Transverse colon (tissue), 4 donors: Measurements from ENCODE around the gene IDI1. TPM values are rescaled to one million over a fixed set of nuclear protein-coding genes. Genes with fewer than 3 reads are reported as not detected.

ENCODE experiments used
- DNase-seq: peaks from one replicate; pipeline ENCODE4 v3.0.0-alpha.2; 2019
- H3K27ac ChIP-seq, 4 donors: fragments of 200-600 bp; sonication (generic); 2 replicates each; pipeline ENCODE4 v1.5.1; 2016 to 2018; ENCODE audit warnings: inconsistent platforms in 4 of 4
- H3K27me3 ChIP-seq: fragments of 200-600 bp; sonication (generic); 2 replicates; pipeline ENCODE4 v1.5.1; 2017; ENCODE audit warnings: inconsistent platforms
- H3K36me3 ChIP-seq, 4 donors: fragments of 200-600 bp; sonication (generic); 2 replicates each; pipeline ENCODE4 v1.5.1; 2017 to 2019; ENCODE audit warnings: inconsistent platforms in 4 of 4
- H3K4me1 ChIP-seq, 4 donors: fragments of 200-600 bp; sonication (generic); 2 replicates each; pipeline ENCODE4 v1.5.1; 2017 to 2020; ENCODE audit warnings: inconsistent platforms in 4 of 4
- H3K4me3 ChIP-seq, 4 donors: fragments of 200-600 bp; sonication (generic); 1 replicate in 1 of 4; 2 replicates in 3 of 4; pipeline versions ENCODE4 v1.5.1 to v1.6.1; 2017 to 2019; ENCODE audit warnings: inconsistent platforms in 4 of 4
- H3K9me3 ChIP-seq, 2 donors: fragments of 200-600 bp; sonication (generic); 2 replicates each; pipeline ENCODE4 v1.5.1; 2017 to 2019; ENCODE audit warnings: inconsistent platforms in 2 of 2
- EP300 ChIP-seq: sonication (generic); formaldehyde crosslinking; IDR thresholded peaks from one replicate; pipeline ENCODE4 v1.6.1; 2017; ENCODE audit warnings: antibody characterized with exemption, low read depth
- POLR2A ChIP-seq: fragments of 450-650 bp; IDR thresholded peaks from one replicate; pipeline ENCODE4 v1.6.1; 2016; ENCODE audit warnings: antibody characterized with exemption, mild to moderate bottlenecking, moderate library complexity
- POLR2AphosphoS5 ChIP-seq, 3 donors: sonication (generic); formaldehyde crosslinking; IDR thresholded peaks; one replicate each; pipeline ENCODE4 v1.6.1; 2016; ENCODE audit warnings: antibody characterized with exemption in 3 of 3
- WGBS, 2 donors: methylation state at CpG; one replicate each; pipeline ENCODE4 v1.1.5; 2018; ENCODE audit warnings: low coverage in 1 of 2; 5-methylcytosine and 5-hydroxymethylcytosine counted together
- in situ Hi-C, 4 donors: fragments of 200-750 bp; cut with MboI; loops; one replicate each; pipeline versions ENCODE4 v1.15.0 to v1.15.1; 2017; ENCODE audit warnings: low sequenced_read_pairs in 3 of 4, low pct_ligation_motif_present in 1 of 4, low pct_unique_long_range_greater_than_20kb in 1 of 4
- intact Hi-C: fragments of 100-400 bp; cut with DNase I; formaldehyde crosslinking; loops from one replicate; pipeline ENCODE4 v1.15.1; 2023; ENCODE audit warnings: low total_unique reads
- total RNA-seq, 4 donors: library from RNA; depleted of rRNA; stranded (reverse); fragments of >200 nt; gene quantifications; one replicate each; pipeline ENCODE4 v1.1.0, GENCODE V29; 2016
- TF ChIP-seq, protein P1 (sequence below), 5 experiments: fragments of 200-600 bp in 3 of 5; fragments of 450-650 bp in 2 of 5; sonication (generic) in 3 of 5; IDR thresholded peaks; 1 replicate in 2 of 5; 2 replicates in 3 of 5; pipeline ENCODE4 v1.5.1; 2016 to 2017; ENCODE audit warnings: antibody characterized with exemption in 5 of 5, inconsistent platforms in 3 of 5, mild to moderate bottlenecking in 2 of 5, moderate library complexity in 1 of 5

Gene IDI1
- total RNA-seq, 4 donors from 2014 or later, result 31.1 to 81.5 (median 57.1) TPM

- no peaks in the 10 kb centered on the region for H3K27me3 ChIP-seq
- no peak for TF ChIP-seq POLR2A
- TF ChIP-seq POLR2AphosphoS5 (IDR thresholded peaks at IDR 0.05), result no peak
- no peak for TF ChIP-seq EP300
- TF ChIP-seq, protein P1, sequence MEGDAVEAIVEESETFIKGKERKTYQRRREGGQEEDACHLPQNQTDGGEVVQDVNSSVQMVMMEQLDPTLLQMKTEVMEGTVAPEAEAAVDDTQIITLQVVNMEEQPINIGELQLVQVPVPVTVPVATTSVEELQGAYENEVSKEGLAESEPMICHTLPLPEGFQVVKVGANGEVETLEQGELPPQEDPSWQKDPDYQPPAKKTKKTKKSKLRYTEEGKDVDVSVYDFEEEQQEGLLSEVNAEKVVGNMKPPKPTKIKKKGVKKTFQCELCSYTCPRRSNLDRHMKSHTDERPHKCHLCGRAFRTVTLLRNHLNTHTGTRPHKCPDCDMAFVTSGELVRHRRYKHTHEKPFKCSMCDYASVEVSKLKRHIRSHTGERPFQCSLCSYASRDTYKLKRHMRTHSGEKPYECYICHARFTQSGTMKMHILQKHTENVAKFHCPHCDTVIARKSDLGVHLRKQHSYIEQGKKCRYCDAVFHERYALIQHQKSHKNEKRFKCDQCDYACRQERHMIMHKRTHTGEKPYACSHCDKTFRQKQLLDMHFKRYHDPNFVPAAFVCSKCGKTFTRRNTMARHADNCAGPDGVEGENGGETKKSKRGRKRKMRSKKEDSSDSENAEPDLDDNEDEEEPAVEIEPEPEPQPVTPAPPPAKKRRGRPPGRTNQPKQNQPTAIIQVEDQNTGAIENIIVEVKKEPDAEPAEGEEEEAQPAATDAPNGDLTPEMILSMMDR (IDR thresholded peaks at IDR 0.05), result no peak
- no peak overlapping the region for H3K27ac ChIP-seq
- in situ Hi-C loops (no loop called here), intact Hi-C loops (no loop called here)
- whole genome bisulfite sequencing, 2 donors, result 85 to 91% methylated on average over 7 to 19 of the region's 19 CpGs
- DNase-seq, result no peak
- no peaks in the 10 kb centered on the region for H3K9me3 ChIP-seq
- H3K4me1 ChIP-seq, result no peaks in the 10 kb centered on the region
- H3K4me3 ChIP-seq, result no peak overlapping the region
- peaks cover 0 to 67% (median 33%) of the 10 kb centered on the region in 4 donors for H3K36me3 ChIP-seq
Observed at GRCh38 chr10:1089017-1089689, 40.2 kb upstream of the IDI1 start.

DNA sequence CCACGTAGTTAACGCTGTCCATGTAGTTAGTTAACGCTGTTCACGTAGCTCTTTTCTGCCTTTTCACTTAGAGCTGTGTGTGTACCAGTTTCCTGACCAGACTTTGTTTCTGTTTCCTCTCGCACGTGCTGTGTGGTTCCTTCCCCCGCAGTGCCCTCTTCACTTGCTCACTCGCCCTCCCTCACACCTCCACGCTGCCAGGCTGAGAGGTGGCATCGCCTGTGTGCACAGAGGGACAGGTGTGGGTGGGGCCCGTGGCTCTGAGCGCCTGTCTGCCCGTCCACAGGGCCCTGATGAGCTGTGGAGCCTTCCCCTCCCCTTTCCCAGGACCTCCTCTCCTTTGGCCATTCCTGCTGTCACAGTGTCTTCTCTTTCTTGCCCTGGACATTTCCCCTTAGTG, 37.9 kb upstream of the IDI1 start:
- no peaks in the 10 kb centered on the region for H3K27me3 ChIP-seq
- in situ Hi-C loops (no loop called here), intact Hi-C loops (no loop called here)
- no peak overlapping the region for H3K4me3 ChIP-seq
- DNase-seq, result no peak
- H3K36me3 ChIP-seq, result peaks cover 0 to 67% (median 31%) of the 10 kb centered on the region in 4 donors
- H3K4me1 ChIP-seq, result no peaks in the 10 kb centered on the region
- WGBS, 2 donors, result 90 to 92% methylated on average over 12 to 13 of the region's 13 CpGs
- H3K9me3 ChIP-seq, result no peaks in the 10 kb centered on the region
- TF ChIP-seq POLR2AphosphoS5 (IDR thresholded peaks at IDR 0.05) (no peak), POLR2A (no peak), EP300 (no peak)
- no peak overlapping the region for H3K27ac ChIP-seq

DNA sequence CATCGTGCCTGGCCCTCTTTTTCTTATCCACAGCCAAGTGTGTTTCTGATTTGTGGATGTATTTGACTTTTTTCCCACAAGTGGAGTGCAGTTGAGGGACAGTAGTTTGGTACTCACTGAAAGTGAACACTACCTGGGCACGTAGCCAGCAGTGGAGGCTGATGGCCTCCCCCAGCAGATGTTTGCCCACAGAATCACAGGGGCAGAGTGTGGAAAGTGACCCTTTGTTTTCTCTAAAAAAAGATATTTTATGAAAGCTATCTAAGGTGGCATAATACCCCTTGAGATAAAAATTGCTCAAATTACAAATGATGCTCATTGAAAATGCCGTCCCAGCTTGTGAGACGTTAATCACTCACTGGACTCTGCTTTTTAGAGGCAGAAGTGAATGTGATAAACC, 36.3 kb upstream of the IDI1 start:
- Histone ChIP-seq H3K27ac (no peak overlapping the region), H3K36me3 (peaks cover 0 to 66% (median 30%) of the 10 kb centered on the region in 4 donors), H3K9me3 (no peaks in the 10 kb centered on the region), H3K4me1 (no peaks in the 10 kb centered on the region), H3K27me3 (no peaks in the 10 kb centered on the region), H3K4me3 (no peak overlapping the region)
- no peak for TF ChIP-seq EP300
- TF ChIP-seq POLR2AphosphoS5 (IDR thresholded peaks at IDR 0.05), result no peak
- TF ChIP-seq POLR2A, result no peak
- TF ChIP-seq, protein P1 (IDR thresholded peaks at IDR 0.05), result no peak
- WGBS, 2 donors, result 93 to 94% methylated on average over 3 to 4 of the region's 4 CpGs
- intact Hi-C loops (no loop called here), in situ Hi-C loops (no loop called here)
- DNase-seq, result no peak

DNA sequence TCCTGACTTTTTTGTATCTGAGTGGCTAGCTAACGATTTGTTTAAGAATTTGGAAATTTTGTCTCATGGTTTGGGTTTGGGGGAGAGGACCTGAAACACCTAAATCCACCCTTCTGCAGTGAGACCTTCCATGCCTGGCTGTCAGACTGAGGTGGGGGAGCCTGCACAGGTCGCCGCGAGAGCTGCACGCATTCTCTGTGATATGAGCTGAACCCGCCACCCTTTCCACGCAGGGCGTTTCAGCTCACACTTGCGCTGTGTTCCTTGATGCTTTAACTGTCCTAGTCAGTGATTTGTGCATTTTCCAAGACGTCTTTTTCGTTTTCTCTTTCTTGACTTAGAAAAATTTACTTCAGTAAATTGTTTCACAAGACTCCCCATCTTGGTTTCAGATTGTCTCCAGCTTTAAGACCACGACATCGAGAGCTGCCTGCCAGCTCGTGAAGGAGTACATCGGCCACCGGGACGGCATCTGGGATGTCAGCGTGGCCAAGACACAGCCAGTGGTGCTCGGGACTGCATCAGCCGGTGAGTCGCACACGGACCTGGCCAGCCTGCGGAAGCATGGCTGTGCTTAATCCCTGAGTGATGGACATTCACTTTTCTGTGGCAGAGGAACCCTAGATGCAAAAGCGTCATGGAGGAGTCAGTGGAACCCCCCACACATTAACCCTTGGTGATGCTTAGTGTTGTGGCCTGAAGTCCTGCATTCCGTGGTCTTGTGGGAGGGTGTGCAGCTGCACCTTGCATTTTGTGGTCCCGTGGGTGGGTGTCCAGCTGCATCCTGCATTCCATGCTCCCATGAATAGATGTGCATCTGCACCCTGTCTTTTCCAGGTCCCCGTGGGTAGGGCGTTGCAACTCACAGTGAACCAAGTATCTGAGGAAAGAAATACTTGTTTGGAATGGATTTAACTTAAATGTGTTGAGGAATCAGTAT, 35.4 kb upstream of the IDI1 start:
- H3K4me1 ChIP-seq, result peaks cover 0 to 4% (median under 1%) of the 10 kb centered on the region in 4 donors
- WGBS, 2 donors, result 75 to 95% methylated on average over 1 to 28 of the region's 28 CpGs
- peaks cover 0 to 65% (median 34%) of the 10 kb centered on the region in 4 donors for H3K36me3 ChIP-seq
- H3K27me3 ChIP-seq, result no peaks in the 10 kb centered on the region
- no peak for TF ChIP-seq POLR2AphosphoS5 (IDR thresholded peaks at IDR 0.05)
- TF ChIP-seq, protein P1 (IDR thresholded peaks at IDR 0.05), result no peak
- no peak for TF ChIP-seq POLR2A
- no peak for TF ChIP-seq EP300
- in situ Hi-C loops (no loop called here), intact Hi-C loops (loop anchor here (5.0 kb wide), 1 partner anchor 1073 kb away; no protein-coding TSS in a partner anchor)
- H3K27ac ChIP-seq, result no peak overlapping the region
- H3K4me3 ChIP-seq, result no peak overlapping the region
- no peak for DNase-seq
- H3K9me3 ChIP-seq, result no peaks in the 10 kb centered on the region
